Activated CD8-positive, alpha-beta T cell treated with anti-CD3 and anti-CD28 coated beads for 36 hours (primary cell): Measurements from ENCODE around the gene TUBA1B. TPM values are rescaled to one million over a fixed set of nuclear protein-coding genes. Genes with fewer than 3 reads are reported as not detected.

Source experiments
- ATAC-seq: fragments of 200-7000 bp; cut with Tn5 transposase; one replicate; pipeline ENCODE4 v1.10.0; 2021; ENCODE audit warnings: mild to moderate bottlenecking, moderate library complexity
- CTCF ChIA-PET: fragments of 350-600 bp; sonication (Branson Sonifier 250); formaldehyde crosslinking; loops from one replicate; lab custom pipeline; 2021; ENCODE audit warnings: antibody characterized with exemption; lab: Charles Lee
- POLR2A ChIA-PET: fragments of 350-600 bp; sonication (Branson Sonifier 250); formaldehyde crosslinking; loops from one replicate; lab custom pipeline; 2021; ENCODE audit warnings: antibody characterized with exemption; lab: Charles Lee
- DNase-seq: peaks from one replicate; pipeline ENCODE4 v3.0.0-alpha.2; 2020
- H3K27ac Mint-ChIP-seq: one replicate; pipeline ENCODE4 v1.8.0; 2021; ENCODE audit warnings: mild to moderate bottlenecking, mixed read lengths
- H3K27me3 Mint-ChIP-seq: one replicate; pipeline ENCODE4 v1.8.0; 2021; ENCODE audit warnings: mixed read lengths
- H3K36me3 Mint-ChIP-seq: one replicate; pipeline ENCODE4 v1.8.0; 2021; ENCODE audit warnings: low read depth, mixed read lengths
- H3K4me1 Mint-ChIP-seq: one replicate; pipeline ENCODE4 v1.8.0; 2021; ENCODE audit warnings: low read depth, mixed read lengths
- H3K4me3 Mint-ChIP-seq: one replicate; pipeline ENCODE4 v1.8.0; 2021; ENCODE audit warnings: mild to moderate bottlenecking, moderate library complexity, mixed read lengths
- H3K9me3 Mint-ChIP-seq: one replicate; pipeline ENCODE4 v1.8.0; 2021; ENCODE audit warnings: mixed read lengths
- CTCF ChIP-seq: fragments of 200-600 bp; IDR thresholded peaks from one replicate; pipeline ENCODE4 v1.8.0; 2022; ENCODE audit warnings: antibody characterized with exemption, mild to moderate bottlenecking
- intact Hi-C: fragments of 100-400 bp; cut with micrococcal nuclease; formaldehyde crosslinking; loops from one replicate; pipeline ENCODE4 v1.10.0; 2022
- total RNA-seq, 2 experiments: library from RNA; stranded (reverse); gene quantifications; one replicate each; pipeline ENCODE4 v1.2.3, GENCODE V29; 2021

TUBA1B gene
- total RNA-seq, 2 experiments from 2014 or later: 2,169 to 2,181 TPM

- ChIA-PET CTCF (interaction anchor here (0.7 to 10.5 kb wide), 14 partner anchors 10 to 1086 kb away, joined by 3 to 220 read pairs (median 8); partner anchors contain the start of gene RHEBL1), POLR2A (interaction anchor here (0.6 to 4.6 kb wide), 6 partner anchors 12 to 151 kb away, joined by 3 to 34 read pairs (median 7); partner anchors contain the start of genes KMT2D and TUBA1B)
- Mint-ChIP-seq H3K27ac (no peak overlapping the region), H3K36me3 (no peaks in the 10 kb centered on the region), H3K27me3 (peaks cover 63% of the 10 kb centered on the region), H3K4me1 (peaks cover 50% of the 10 kb centered on the region), H3K9me3 (no peaks in the 10 kb centered on the region), H3K4me3 (no peak overlapping the region)
- DNase-seq: no peak
- ATAC-seq: no peak
- intact Hi-C loops: loop anchor here (5.0 to 10.0 kb wide), 2 partner anchors 94 to 144 kb away; partner anchors contain the start of gene DDN
- TF ChIP-seq CTCF: no peak
These were observed 39.9 kb downstream of the TUBA1B start for GRCh38 chr12:49091056-49091835.

DNA sequence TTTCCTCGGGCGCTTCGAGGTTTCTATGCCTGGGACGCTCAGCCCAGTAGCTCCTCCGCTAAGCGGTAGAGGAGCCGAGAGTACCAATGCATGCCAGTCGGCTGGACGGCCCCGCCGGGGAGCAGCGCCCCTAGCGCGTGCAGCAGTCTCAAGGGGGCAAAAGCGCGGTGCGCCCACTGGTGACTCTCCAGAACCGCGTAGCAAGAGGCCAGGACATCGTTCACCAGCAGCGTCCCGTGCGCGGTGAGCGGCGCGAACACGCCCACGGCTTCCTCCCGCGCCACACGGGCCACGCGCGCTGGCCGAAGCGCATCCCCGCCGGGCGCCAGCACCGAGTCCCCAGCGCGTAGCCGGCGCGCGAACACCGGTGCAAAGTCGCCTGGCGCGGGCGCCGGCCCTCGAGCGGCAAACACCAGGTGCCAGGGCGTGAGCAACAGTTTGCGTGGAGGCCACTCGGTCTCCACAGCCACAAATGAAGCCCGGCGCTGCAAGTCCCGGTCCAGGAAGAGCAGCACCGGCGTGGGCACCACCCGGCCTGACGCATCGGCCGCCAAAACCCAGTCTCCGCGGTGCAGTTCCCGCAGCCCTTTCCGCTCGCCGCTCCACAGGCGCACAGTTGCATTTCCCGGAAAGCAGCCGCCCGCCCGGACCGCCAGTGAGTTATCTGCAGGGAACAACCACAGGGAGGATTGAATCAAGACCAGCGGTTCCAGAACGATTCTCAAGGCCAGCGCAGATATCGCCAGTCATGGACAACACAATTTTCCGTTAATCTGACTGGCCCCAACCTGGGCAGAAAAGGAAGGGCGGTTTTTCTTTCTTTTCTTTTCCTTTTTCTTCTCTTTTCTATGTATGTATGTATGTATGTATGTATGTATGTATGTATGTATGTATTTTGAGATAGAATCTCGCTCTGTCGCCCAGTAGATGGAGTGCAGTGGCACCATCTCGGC, 41.1 kb downstream of the TUBA1B start:
- CTCF ChIA-PET: interaction anchor here (0.6 to 10.5 kb wide), 22 partner anchors 9 to 207 kb away, joined by 3 to 220 read pairs (median 16); partner anchors contain the start of genes LMBR1L, RHEBL1, TUBA1B and WNT1
- POLR2A ChIA-PET: interaction anchor here (1.0 to 4.1 kb wide), 6 partner anchors 8 to 40 kb away, joined by 3 to 29 read pairs (median 8); partner anchors contain the start of genes RHEBL1 and TUBA1B
- Mint-ChIP-seq H3K27me3 (peaks cover 59% of the 10 kb centered on the region), H3K27ac (no peak overlapping the region), H3K4me1 (peaks cover 50% of the 10 kb centered on the region), H3K36me3 (no peaks in the 10 kb centered on the region), H3K9me3 (no peaks in the 10 kb centered on the region), H3K4me3 (peak overlapping the region; percentile 62)
- DNase-seq (peak; percentile 50), ATAC-seq (no peak)
- TF ChIP-seq CTCF: no peak
- intact Hi-C loops: loop anchor here (5.0 to 10.0 kb wide), 2 partner anchors 93 to 145 kb away; partner anchors contain the start of gene DDN

GRCh38 chr12:49088932-49089330, 42.3 kb downstream of the TUBA1B start:
- peaks cover 51% of the 10 kb centered on the region for H3K27me3 Mint-ChIP-seq
- H3K9me3 Mint-ChIP-seq: no peaks in the 10 kb centered on the region
- no peak for TF ChIP-seq CTCF
- DNase-seq (no peak), ATAC-seq (no peak)
- H3K36me3 Mint-ChIP-seq: no peaks in the 10 kb centered on the region
- no peak overlapping the region for H3K4me3 Mint-ChIP-seq
- intact Hi-C loops: no loop called here
- peaks cover 49% of the 10 kb centered on the region for H3K4me1 Mint-ChIP-seq
- CTCF ChIA-PET: interaction anchor here (0.6 to 6.5 kb wide), 55 partner anchors 9 to 449 kb away, joined by 3 to 161 read pairs (median 5); partner anchors contain the start of genes KCNH3, KMT2D, LMBR1L and PRPH
- POLR2A ChIA-PET: interaction anchor here (0.6 to 4.1 kb wide), 10 partner anchors 9 to 176 kb away, joined by 3 to 29 read pairs (median 4); partner anchors contain the start of genes KMT2D, RHEBL1, TUBA1B and TUBA1C
- H3K27ac Mint-ChIP-seq: no peak overlapping the region

- H3K36me3 Mint-ChIP-seq: no peaks in the 10 kb centered on the region
- peak; percentile 81 for DNase-seq
- intact Hi-C loops: no loop called here
- H3K4me1 Mint-ChIP-seq: peaks cover 43% of the 10 kb centered on the region
- peaks cover 45% of the 10 kb centered on the region for H3K27me3 Mint-ChIP-seq
- no peak overlapping the region for H3K4me3 Mint-ChIP-seq
- ATAC-seq: peak; percentile 95
- POLR2A ChIA-PET: interaction anchor here (0.6 to 4.1 kb wide), 13 partner anchors 10 to 983 kb away, joined by 3 to 29 read pairs (median 4); partner anchors contain the start of genes KMT2D, RHEBL1, SENP1 and TUBA1B
- no peak overlapping the region for H3K27ac Mint-ChIP-seq
- CTCF ChIA-PET: interaction anchor here (0.6 to 6.5 kb wide), 62 partner anchors 9 to 450 kb away, joined by 3 to 161 read pairs (median 4); partner anchors contain the start of genes ARF3, KCNH3, KMT2D and LMBR1L
- peak; percentile 88 for TF ChIP-seq CTCF
- no peaks in the 10 kb centered on the region for H3K9me3 Mint-ChIP-seq
These were observed 42.9 kb downstream of the TUBA1B start for GRCh38 chr12:49088150-49088931.
